Stimulated activated CD8-positive, alpha-beta memory T cell treated with anti-CD3 and anti-CD28 coated beads, Interleukin-15, amount 100 ng/mL, for 48 hours (primary cell): Measurements from ENCODE around the gene CRTC2.

Source experiments
- DNase-seq, 2 donors: peaks; one replicate each; pipeline ENCODE4 v3.0.0-alpha.2; 2020; ENCODE audit warnings: low read depth in 2 of 2

Gene CRTC2

GRCh38 chr1:153946622-153947241, 11.7 kb downstream of the CRTC2 start, which contains the start of gene DENND4B:
DENND4B (minus strand) TSS chr1:153946718; CDS start chr1:153944374, 2,344 bp downstream.
- peak; percentile 67 to 68 for DNase-seq

- peak; percentile 62 to 70 for DNase-seq
Measured at GRCh38 chr1:153945795-153946621, 12.4 kb downstream of the CRTC2 start.

- peak; percentile 66 for DNase-seq
Measured at GRCh38 chr1:153945131-153945794, 13.1 kb downstream of the CRTC2 start.

- DNase-seq = no peak
Measured at GRCh38 chr1:153944827-153945117, 13.6 kb downstream of the CRTC2 start.

- DNase-seq = no peak
Measured at GRCh38 chr1:153944005-153944826, 14.2 kb downstream of the CRTC2 start.

- no peak for DNase-seq
Measured at GRCh38 chr1:153942766-153943549, 15.5 kb downstream of the CRTC2 start.

GRCh38 chr1:153941826-153942725, 16.3 kb downstream of the CRTC2 start:
- DNase-seq = no peak

GRCh38 chr1:153940756-153941155, 17.7 kb downstream of the CRTC2 start:
- no peak for DNase-seq

GRCh38 chr1:153939476-153939875, 18.9 kb downstream of the CRTC2 start:
- DNase-seq = no peak

GRCh38 chr1:153938996-153939395, 19.4 kb downstream of the CRTC2 start:
- DNase-seq = no peak

GRCh38 chr1:153937331-153937730, 21.1 kb downstream of the CRTC2 start:
- no peak for DNase-seq

- no peak for DNase-seq
Measured at GRCh38 chr1:153936011-153936802, 22.2 kb downstream of the CRTC2 start.

GRCh38 chr1:153934746-153935145, 23.7 kb downstream of the CRTC2 start:
- DNase-seq = no peak

- DNase-seq = no peak
Measured at GRCh38 chr1:153933955-153934354, 24.5 kb downstream of the CRTC2 start.

- no peak for DNase-seq
Measured at GRCh38 chr1:153933430-153933829, 25.0 kb downstream of the CRTC2 start.

- DNase-seq = no peak
Measured at GRCh38 chr1:153932156-153933131, 26.0 kb downstream of the CRTC2 start.

- no peak for DNase-seq
Measured at GRCh38 chr1:153929981-153930948, 28.1 kb downstream of the CRTC2 start.
